Caco-2 (cell line): Measurements from ENCODE around the gene ZNF394. TPM values are rescaled to one million over a fixed set of nuclear protein-coding genes. Genes with fewer than 3 reads are reported as not detected.
A peak's percentile ranks its signal among the peaks of the same experiment; 100 is the strongest.

Source experiments
- BruUV-seq: library from RNA; stranded (reverse); fragments of 400-500 nt; replicated peaks from 2 replicates; lab custom pipeline; 2021; lab: Mats Ljungman, UMichigan
- CTCF ChIA-PET: fragments of 300-600 bp; sonication (Branson Sonifier 250); formaldehyde crosslinking; loops from one replicate; lab custom pipeline; 2022; ENCODE audit warnings: antibody characterized with exemption; lab: Charles Lee
- POLR2A ChIA-PET: fragments of 300-600 bp; sonication (Branson Sonifier 250); formaldehyde crosslinking; loops from one replicate; lab custom pipeline; 2022; ENCODE audit warnings: antibody characterized with exemption; lab: Charles Lee
- DNase-seq, 2 experiments: peaks; one replicate each; pipeline versions ENCODE4 v3.0.0 to v3.0.0-alpha.2; 2020 to 2022
- H3K27me3 ChIP-seq: replicated peaks from 2 replicates; pipeline ENCODE4 v1.6.0; 2011; ENCODE audit warnings: low read length; ENCODE audit not compliant: control insufficient read depth, insufficient read depth
- H3K36me3 ChIP-seq: 2 replicates; pipeline ENCODE4 v1.5.1; 2011; ENCODE audit warnings: low read length; ENCODE audit not compliant: control insufficient read depth, insufficient read depth
- H3K4me1 ChIP-seq: fragments of 250-450 bp; sonication (Bioruptor Pico); 2 replicates; pipeline ENCODE4 v1.5.1; 2020; ENCODE audit warnings: mild to moderate bottlenecking
- H3K4me3 ChIP-seq: 2 replicates; pipeline ENCODE4 v1.5.1; 2011; ENCODE audit warnings: low read depth, mild to moderate bottlenecking, control low read depth, low read length
- H3K9me3 ChIP-seq: fragments of 250-450 bp; sonication (Bioruptor Pico); 2 replicates; pipeline ENCODE4 v1.5.1; 2020; ENCODE audit warnings: mild to moderate bottlenecking, moderate library complexity
- H3K27ac Mint-ChIP-seq: one replicate; pipeline ENCODE4 v1.8.0; 2022; ENCODE audit warnings: mixed read lengths; ENCODE audit not compliant: unreplicated experiment
- H3K27me3 Mint-ChIP-seq: one replicate; pipeline ENCODE4 v1.8.0; 2022; ENCODE audit warnings: mixed read lengths; ENCODE audit not compliant: insufficient read depth, unreplicated experiment
- H3K36me3 Mint-ChIP-seq: one replicate; pipeline ENCODE4 v1.8.0; 2022; ENCODE audit warnings: mild to moderate bottlenecking, mixed read lengths; ENCODE audit not compliant: insufficient read depth, unreplicated experiment
- H3K4me1 Mint-ChIP-seq: one replicate; pipeline ENCODE4 v1.8.0; 2022; ENCODE audit warnings: low read depth, mixed read lengths; ENCODE audit not compliant: unreplicated experiment
- H3K4me3 Mint-ChIP-seq: one replicate; pipeline ENCODE4 v1.8.0; 2022; ENCODE audit warnings: mild to moderate bottlenecking, moderate library complexity, mixed read lengths; ENCODE audit not compliant: unreplicated experiment
- H3K9me3 Mint-ChIP-seq: one replicate; pipeline ENCODE4 v1.8.0; 2022; ENCODE audit warnings: mixed read lengths; ENCODE audit not compliant: unreplicated experiment
- CTCF ChIP-seq, 2 experiments: fragments of 200-600 bp in 1 of 2; IDR thresholded peaks; 1 replicate in 1 of 2; 2 replicates in 1 of 2; pipeline versions ENCODE4 v1.5.1 to v1.8.0; 2011 to 2022; ENCODE audit warnings: antibody characterized with exemption in 1 of 2, control low read depth in 1 of 2, inconsistent platforms in 1 of 2, low read depth in 1 of 2, low read length in 1 of 2, mild to moderate bottlenecking in 1 of 2, moderate library complexity in 1 of 2; ENCODE audit not compliant: insufficient read depth in 1 of 2, severe bottlenecking in 1 of 2, unreplicated experiment in 1 of 2
- intact Hi-C: fragments of 100-400 bp; cut with micrococcal nuclease; formaldehyde crosslinking; loops from one replicate; pipeline ENCODE4 v1.10.0; 2022; ENCODE audit not compliant: unreplicated experiment
- total RNA-seq: library from RNA; stranded (reverse); gene quantifications from 2 replicates; pipeline ENCODE4 v1.2.3, GENCODE V29; 2022

The ZNF394 gene
- total RNA-seq, 1 experiment from 2014 or later: 31.8 TPM

GRCh38 chr7:99449326-99449725 is 50.8 kb downstream of the ZNF394 start:
- no peak for DNase-seq
- BruUV-seq: no TSS peak
- Mint-ChIP-seq H3K4me1 (peaks cover 6% of the 10 kb centered on the region), H3K27ac (peak overlapping the region; percentile 14), H3K9me3 (no peaks in the 10 kb centered on the region), H3K36me3 (peaks cover 92% of the 10 kb centered on the region), H3K4me3 (no peak overlapping the region), H3K27me3 (no peaks in the 10 kb centered on the region)
- Histone ChIP-seq H3K9me3 (no peaks in the 10 kb centered on the region), H3K4me1 (no peaks in the 10 kb centered on the region), H3K27me3 (no peaks in the 10 kb centered on the region), H3K36me3 (peaks cover 19% of the 10 kb centered on the region), H3K4me3 (no peak overlapping the region)
- TF ChIP-seq CTCF (IDR thresholded peaks at IDR 0.05; ENCODE audit: insufficient read depth in 1 of 2, low read depth in 1 of 2, low read length in 1 of 2, severe bottlenecking in 1 of 2, unreplicated experiment in 1 of 2): no peak
- intact Hi-C loops: no loop called here
- POLR2A ChIA-PET: interaction anchor here (0.6 kb wide), 1 partner anchor 15 kb away, joined by 6 read pairs; no protein-coding TSS in a partner anchor
- CTCF ChIA-PET: no interaction called here

- Histone ChIP-seq H3K4me3 (no peak overlapping the region), H3K9me3 (no peaks in the 10 kb centered on the region), H3K27me3 (no peaks in the 10 kb centered on the region), H3K4me1 (no peaks in the 10 kb centered on the region), H3K36me3 (peaks cover 19% of the 10 kb centered on the region)
- Mint-ChIP-seq H3K27ac (no peak overlapping the region), H3K27me3 (no peaks in the 10 kb centered on the region), H3K4me3 (no peak overlapping the region), H3K9me3 (no peaks in the 10 kb centered on the region), H3K4me1 (peaks cover 4% of the 10 kb centered on the region), H3K36me3 (peaks cover 92% of the 10 kb centered on the region)
- no peak for TF ChIP-seq CTCF (IDR thresholded peaks at IDR 0.05; ENCODE audit: insufficient read depth in 1 of 2, low read depth in 1 of 2, low read length in 1 of 2, severe bottlenecking in 1 of 2, unreplicated experiment in 1 of 2)
- BruUV-seq: no TSS peak
- CTCF ChIA-PET: no interaction called here
- POLR2A ChIA-PET: interaction anchor here (0.6 kb wide), 1 partner anchor 15 kb away, joined by 6 read pairs; no protein-coding TSS in a partner anchor
- intact Hi-C loops: no loop called here
- no peak for DNase-seq
Observed at GRCh38 chr7:99448855-99449254, 51.2 kb downstream of the ZNF394 start.

GRCh38 chr7:99447943-99448342 is 52.1 kb downstream of the ZNF394 start:
- Mint-ChIP-seq H3K27me3 (no peaks in the 10 kb centered on the region), H3K4me1 (peaks cover 5% of the 10 kb centered on the region), H3K27ac (no peak overlapping the region), H3K9me3 (no peaks in the 10 kb centered on the region), H3K4me3 (no peak overlapping the region), H3K36me3 (peaks cover 92% of the 10 kb centered on the region)
- BruUV-seq: no TSS peak
- peak in 1 of 2 experiments; percentile 36 for TF ChIP-seq CTCF (IDR thresholded peaks at IDR 0.05; ENCODE audit: insufficient read depth in 1 of 2, low read depth in 1 of 2, low read length in 1 of 2, severe bottlenecking in 1 of 2, unreplicated experiment in 1 of 2)
- no peak for DNase-seq
- CTCF ChIA-PET: no interaction called here
- POLR2A ChIA-PET: no interaction called here
- Histone ChIP-seq H3K36me3 (peaks cover 23% of the 10 kb centered on the region), H3K4me1 (no peaks in the 10 kb centered on the region), H3K27me3 (no peaks in the 10 kb centered on the region), H3K4me3 (no peak overlapping the region), H3K9me3 (no peaks in the 10 kb centered on the region)
- intact Hi-C loops: no loop called here
